ENCODE data around the gene GDPD2.

The GDPD2 gene

DNA sequence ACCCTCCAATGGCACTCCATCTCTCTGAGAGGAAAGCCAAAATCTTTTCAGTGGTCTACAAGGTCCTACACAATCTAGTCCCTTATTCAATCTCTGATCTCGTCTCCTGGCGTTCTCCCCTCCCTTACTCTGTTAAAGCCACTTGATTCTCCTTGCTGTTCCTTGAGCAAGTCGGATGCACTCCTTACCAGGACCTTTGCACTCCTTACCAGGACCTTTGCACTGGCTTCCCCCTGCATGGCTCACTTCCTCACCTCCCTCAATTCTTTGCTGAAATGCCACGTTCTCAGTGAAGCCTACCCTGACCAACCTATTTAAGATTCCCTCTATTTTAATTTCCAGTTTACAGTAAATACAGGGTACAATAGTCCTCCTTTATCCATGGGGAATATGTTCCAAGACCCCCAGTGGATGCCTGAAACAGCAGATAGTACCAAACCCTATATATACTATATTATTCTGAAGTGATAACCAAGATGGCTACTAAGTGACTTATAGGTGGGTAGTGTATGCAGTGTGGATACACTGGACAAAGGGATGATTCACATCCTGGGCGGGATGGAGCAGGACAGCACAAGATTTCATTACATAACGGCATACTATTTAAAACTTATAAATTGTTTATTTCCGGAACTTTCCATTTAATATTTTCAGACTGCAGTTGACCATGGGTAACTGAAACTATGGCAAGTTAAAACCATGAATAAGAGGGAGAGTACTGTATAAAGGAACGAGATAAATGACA lies 15.0 kb downstream of the GDPD2 start:
- DNase-seq: no peak

DNA sequence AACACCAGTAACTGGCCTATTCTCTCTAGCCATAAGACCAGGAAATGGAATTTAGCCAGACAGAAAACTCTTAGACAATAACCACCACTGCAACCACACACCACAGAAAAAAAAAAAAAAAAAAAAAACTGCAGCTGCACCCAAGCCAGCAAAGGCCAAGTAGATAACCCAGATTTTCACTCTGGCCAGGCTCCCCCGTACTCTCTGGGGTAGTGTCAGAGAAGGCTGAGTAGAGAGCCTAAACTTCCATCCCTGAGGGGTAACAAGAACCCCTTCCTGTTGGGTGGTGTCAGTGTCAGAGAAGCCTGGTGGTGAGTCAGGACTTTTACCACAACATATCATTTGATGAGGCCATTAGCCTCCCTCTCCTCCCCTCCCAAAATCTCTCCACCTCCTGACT lies 15.9 kb downstream of the GDPD2 start:
- no peak for DNase-seq

DNA sequence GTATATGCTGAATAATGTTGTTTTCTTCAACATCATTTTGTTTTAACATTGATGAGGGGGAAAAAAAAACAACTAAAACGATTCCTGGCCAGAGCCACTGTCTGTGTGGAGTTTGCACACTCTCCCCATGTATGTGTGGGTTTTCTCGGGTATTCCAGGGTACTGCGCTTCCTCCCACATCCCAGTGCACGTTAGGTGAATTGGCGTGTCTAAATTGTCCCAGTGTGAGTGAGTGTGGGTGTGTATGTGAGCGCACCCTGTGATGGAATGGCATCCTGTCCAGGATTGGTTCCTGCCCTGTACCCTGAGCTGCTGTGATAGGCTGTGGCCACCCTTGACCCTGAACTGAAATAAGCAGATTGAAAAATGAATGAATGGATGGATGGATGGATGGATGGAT lies 19.1 kb downstream of the GDPD2 start:
- DNase-seq: no peak

DNA sequence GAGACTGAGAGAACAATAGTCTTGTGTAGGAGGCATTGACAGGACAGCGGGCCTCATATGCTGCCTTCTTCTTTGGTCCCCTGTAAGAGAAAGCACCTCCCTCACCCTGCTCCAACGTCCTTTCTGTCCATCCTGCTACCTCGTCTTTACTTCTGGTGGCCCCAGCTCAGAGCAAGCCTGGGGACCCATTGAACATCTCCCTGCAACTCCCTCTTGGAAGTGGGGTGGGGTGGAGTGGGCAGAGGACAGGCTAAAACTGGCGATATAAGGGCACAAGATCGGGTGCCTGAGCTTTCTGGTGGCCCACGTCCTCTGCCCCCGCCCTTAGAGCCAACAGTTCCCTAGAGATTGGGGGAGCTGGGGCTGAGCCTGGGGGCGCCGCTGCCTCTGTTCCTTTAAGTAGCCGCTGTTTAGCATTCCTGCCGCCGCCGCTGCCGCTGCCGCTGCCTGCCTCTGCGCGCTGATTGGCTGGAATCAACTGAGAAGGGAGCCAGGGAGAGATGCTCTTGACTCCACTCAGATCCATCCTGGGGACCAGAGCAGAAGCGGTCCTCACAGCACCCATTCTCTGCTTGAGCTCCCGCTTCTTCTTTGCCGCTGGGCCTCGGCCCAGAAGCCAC lies 21.3 kb downstream of the GDPD2 start, which contains the start of gene DLG3:
Gene DLG3, plus strand, starts transcription at position 510 of the 620 bp plus-strand sequence. CDS start 367 bp downstream, outside the sequence.
- DNase-seq: no peak

DNA sequence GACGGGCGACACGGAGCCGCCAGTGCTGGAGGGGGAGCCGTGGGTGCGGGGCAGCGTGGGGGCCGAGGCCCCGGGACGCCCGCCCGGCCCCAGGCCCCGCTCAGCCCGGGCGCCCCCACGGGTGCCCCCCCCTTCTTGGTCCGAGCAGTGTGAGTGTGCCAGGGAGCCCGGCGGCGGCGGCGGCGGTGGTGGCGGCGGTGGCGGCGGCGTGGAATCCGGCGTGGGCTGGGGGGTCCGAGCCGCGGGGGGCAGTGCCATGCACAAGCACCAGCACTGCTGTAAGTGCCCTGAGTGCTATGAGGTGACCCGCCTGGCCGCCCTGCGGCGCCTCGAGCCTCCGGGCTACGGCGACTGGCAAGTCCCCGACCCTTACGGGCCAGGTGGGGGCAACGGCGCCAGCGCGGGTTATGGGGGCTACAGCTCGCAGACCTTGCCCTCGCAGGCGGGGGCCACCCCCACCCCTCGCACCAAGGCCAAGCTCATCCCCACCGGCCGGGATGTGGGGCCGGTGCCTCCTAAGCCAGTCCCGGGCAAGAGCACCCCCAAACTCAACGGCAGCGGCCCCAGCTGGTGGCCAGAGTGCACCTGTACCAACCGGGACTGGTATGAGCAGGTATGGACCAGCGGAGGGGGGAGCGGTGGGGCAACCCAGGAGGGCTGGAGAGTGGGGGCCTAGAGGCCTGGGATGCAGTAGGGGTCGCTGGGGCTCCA lies 22.0 kb downstream of the GDPD2 start:
- DNase-seq: no peak

DNA sequence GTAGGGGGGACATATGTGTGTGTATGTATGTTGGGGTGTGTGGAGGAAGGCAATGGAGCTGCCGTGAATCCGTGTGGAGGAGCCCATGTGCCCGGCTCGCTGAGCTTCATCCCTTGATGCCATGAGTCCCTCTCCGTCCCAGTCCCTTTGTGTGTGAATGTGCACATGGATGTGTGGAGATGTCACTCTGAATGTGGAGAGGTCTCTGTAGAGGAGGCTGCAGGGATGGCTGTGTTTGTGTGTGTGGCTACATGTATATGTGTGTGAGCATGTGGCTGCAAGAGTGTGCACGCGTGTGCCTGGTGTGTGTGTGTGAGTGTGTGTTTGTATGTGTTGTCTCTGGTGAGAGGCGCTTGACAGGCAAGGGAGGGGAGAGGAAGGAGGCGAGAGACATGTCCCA lies 22.8 kb downstream of the GDPD2 start:
- no peak for DNase-seq

DNA sequence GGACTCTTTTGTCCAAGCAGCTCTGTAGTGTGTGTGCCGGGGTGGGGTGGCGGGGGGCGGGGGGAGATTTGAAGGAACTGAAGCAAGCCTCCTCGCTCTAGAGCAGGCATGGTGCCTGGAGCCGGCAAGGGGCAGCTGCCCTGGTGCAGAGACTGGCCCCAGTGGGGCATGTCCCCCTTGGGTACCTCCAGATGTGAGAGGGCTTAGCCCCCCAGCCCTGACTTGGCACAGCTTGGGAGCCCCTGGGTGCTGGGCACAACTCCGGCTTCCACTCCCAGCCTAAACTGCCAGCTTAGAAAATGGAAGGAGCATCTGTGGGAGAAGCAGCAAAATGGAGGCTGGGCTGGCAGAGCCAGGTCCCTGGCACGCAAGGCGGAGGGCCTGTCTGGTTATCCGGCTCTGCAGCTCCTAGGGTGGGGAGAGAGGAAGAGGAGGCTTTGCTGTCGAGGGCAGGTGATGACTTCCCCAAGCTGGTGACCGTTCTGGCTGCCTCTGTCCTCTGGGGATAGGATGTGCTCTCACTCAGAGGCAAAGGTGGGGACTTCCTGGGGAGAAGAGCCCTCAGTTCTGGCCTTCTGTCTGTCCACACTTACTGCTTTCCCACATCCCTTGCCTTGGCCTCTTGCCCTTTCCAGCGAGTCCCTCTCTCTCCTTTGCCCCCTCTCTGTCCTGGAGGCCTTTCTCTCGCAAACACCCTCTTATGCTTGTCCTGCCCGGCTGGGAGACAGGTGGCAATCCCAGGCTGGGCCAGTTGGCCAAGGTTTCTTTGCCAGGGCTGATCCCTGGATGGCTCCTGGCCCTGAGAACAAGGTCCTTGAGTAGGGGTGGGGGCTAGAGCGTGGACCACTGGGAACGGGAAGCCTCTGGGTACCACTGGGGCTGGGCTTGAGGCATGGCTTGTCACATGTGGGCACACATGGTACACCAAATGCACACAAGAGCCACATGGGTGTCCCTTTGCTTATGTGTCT lies 23.6 kb downstream of the GDPD2 start:
- no peak for DNase-seq

DNA sequence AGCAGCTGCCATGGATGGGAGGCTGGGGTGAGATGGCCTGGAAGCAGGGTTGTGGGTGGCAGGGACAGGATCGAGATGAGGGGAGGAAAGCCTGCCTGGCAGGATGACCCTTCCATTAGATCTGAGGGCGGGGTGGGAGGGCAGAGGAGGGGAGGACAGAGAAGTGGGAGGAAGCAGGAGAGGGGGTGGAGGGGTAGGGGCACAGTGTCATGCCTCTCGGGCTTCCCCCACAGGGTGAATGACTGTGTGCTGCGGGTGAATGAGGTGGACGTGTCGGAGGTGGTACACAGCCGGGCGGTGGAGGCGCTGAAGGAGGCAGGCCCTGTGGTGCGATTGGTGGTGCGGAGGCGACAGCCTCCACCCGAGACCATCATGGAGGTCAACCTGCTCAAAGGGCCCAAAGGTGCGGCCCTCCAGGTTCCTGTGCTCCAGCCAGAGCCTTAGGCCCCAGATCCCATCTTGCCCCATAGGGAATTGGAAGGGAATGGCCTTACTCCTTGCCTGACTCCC lies 26.4 kb downstream of the GDPD2 start:
- no peak for DNase-seq

DNA sequence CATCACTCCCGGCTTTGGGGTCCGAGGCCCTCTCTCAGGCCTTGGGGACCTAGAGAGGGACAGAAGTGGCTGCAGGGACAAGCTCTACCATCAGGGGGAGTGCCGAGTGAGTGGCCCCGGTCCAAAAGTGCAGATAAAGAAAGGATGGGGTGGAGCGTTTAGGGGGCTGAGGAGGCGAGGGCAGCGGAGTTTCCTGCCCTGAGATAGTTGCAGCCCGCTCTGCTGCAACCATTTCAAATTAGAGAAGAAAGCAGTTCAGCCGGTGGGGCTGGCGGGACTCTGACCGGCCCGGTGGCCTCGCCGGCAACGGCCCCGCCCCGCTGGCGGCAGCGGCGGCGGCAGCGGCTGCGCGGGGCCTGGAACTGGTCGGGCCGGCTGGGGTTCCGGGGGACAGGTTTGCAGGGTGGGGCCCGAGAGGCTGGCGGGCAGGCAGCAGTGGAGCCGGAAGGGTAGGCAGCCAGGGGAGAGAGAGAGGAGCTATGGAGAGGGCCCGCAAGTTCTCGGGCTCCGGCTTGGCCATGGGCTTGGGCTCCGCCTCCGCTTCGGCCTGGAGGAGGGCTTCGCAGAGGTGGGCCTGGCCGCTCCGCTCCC lies 29.1 kb downstream of the GDPD2 start:
- peak; percentile 21 for DNase-seq

DNA sequence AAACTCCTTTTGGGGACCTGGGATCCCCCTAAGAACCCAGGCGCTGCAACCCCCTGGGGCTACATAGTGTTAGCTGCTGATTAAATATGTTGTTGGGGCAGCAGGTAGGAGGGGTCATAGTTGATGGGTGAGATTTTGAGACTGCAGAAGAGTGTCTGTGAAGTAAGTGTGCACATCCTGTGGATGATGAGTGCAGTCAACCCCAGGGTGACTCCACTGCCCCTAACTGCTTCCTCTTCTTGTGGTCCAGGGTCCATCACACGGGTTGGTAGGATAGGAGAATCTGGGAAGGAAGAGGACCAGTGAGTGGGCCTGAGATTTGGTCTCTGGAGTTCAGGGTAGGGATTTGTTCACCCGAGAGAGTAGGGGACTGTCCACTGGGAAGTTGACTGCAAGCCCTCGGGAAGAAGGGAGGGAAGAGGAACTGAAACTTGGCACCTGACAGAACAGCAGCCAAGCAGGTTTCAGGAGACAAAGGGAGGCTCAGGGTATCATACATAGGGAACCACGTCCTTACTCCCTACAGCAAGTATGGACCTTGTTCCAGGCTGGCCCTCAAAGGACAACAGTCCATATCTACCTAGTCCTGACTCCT lies 30.0 kb downstream of the GDPD2 start:
- DNase-seq: no peak

DNA sequence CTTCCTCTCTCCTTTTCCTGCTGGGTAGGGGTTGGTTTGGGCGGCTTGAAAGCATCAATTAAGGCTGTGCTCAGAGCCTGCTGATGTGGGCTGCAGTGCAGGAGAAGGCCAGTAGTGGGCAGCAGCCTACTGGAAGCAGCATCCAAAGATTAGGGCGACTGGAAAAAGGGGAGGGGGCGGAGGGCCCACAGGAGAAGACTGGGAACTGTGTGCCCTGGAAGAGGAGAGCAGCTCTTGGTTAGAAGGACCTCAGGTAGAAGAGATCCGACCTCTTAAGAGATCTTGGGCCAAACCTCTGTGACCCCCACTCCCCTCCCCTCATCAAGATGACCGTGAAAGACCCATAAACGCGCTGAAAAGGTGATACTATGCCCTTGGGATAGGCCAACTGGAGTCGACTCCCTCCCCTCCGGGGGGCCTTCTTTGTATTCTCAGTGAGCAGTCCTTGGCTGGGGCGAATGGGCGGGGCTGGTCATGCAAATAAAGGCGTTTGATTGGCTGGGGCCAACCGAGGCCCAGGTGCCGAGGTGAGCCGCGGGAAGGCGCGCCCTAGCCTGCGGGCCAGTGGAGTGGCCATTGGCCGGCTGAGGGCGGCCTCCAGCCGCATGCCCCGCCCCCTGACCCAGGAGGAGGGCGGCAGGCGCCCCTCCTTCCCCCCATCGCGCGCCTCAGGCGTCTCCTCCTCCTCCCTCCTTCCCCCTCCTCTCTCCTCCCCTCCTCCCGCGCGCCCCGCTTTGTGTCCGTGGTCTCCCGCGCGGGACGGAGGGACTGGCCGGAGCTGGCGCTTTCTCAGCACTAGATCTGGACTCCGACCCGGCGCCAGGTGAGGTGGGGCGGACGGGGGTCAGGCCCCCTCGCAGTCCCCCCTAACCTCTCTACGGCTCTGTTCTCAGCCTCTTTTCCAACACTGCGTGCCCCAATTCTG lies 31.6 kb downstream of the GDPD2 start:
- DNase-seq: peak; percentile 32

DNA sequence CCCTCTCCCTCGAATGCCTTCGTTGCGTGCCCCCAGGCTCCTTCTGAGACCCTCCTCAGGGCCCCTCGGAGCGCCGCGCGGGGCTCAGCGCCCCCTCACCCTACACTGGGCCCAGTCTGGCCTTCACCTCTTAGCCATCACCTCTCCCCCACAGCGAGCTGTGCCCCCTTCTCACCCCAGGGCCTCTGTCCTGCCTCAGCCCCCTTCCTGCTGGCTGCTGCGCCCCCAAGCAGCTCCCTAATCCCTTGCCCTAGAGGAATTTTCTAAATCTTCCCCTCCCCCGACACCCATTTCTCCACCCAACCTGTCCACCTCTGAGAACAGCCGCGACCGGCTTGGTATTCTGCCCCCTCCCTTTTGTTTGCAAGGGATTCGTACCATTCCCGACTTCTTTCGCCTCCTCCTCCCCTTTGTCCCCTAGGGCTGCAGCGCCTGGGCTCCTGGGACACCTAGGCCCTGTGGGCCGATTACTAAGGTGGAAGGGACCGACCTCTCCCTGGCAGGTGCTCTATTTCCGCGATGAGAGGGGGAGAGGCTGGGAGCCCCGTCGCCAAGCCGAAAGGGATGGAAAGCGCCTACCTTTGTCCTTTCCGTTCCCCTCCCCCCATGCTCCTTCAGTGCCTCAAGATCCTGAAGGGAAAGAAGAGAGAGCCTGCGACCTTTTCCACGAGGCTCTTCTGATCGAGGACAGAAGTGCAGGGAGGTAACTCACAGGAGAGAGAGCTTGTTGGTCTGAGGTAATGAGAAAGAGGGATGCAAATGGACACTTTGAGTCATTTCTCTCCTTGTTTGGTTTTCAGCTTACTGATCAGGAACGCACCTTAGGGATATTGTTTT lies 32.5 kb downstream of the GDPD2 start:
- no peak for DNase-seq

DNA sequence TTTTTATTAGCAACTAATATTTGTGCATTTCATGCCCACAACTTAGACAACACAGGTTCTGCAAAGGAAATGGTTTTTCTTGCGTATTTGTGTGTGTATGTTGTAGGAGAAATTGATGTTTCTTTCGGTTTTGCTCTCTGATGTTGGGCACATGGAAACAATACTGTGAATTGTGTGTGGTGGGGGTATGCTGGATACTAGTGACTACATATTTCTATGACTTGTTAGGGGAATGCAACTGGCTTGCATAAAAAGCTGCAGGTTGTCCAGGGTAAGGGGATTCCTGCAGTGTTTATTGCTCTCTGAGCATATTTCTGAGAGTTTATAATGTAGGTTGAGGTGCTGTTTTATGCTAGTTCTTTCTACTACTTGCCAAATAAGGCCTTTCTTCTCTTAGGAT lies 33.1 kb downstream of the GDPD2 start:
- DNase-seq: no peak

DNA sequence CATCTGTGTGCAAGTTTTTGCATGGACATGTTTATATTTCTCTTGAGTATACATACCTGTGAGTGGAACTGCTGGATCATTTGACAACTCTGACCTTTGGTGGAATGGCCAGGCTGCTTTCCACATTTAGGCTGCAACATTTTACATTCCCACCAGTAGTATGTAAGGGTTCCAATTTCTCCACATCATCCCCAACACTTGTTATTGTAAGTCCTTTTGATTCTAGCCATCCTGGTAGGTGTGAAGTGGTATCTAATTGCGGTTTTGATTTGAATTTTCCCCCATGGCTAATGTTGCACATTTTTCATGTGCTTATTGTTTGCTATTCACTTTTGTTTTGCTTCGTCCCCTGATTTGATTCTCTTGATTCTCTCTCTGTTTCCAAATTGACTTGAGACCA lies 37.9 kb downstream of the GDPD2 start:
- DNase-seq: no peak

DNA sequence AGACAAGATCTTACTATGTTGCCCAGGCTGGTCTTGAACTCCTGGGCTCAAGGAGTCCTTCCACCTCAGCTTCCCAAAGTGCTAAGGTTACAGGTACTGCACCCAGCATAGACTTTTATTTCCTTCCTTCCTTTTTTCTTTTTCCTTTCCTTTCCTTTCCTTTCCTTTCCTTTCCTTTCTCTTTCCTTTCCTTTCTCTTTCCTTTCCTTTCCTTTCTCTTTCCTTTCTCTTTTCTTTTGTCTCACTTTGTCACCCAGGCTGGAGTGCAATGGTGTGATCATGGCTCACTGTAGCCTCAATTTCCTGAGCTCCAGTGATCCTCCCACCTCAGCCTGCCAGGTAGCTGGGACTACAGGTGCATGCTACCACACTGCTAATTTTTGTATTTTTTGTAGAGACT lies 40.9 kb downstream of the GDPD2 start:
- DNase-seq: no peak

DNA sequence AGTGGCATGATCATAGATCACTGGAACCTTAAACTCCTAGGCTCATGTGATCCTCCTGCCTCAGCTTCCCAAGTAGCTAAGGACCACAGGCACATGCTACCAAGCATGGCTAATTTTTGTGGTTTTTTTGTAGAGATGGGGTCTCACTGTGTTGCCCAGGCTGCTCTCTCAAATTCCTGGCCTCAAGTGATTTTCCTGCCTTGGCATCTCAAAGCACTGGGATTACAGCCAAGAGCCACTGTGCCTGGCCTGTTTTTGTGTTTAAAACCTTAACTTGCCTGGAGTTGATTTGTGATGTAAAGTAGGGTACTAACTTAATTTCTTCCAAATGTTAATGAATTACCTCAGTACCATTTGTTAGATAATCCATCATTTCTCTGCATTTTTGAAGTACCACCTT lies 43.9 kb downstream of the GDPD2 start:
- DNase-seq: no peak

DNA sequence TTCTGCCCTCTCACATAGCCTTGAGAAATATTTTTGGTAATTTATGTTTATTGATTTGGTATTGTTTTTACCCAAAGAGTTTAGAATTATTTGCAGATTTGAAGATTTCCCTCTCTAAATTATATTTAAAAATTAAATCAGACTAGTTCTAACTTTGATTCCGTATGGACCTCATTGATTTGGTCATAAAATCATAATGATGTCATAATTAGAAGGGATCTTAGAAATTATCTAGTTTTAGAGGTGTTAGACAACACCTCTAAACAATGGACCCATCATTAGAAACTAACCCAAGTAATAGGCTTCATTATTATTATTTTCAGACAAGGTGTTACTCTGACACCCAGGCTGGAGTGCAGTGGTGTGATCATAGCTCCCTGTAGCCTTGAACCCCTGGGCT lies 45.6 kb downstream of the GDPD2 start:
- no peak for DNase-seq

DNA sequence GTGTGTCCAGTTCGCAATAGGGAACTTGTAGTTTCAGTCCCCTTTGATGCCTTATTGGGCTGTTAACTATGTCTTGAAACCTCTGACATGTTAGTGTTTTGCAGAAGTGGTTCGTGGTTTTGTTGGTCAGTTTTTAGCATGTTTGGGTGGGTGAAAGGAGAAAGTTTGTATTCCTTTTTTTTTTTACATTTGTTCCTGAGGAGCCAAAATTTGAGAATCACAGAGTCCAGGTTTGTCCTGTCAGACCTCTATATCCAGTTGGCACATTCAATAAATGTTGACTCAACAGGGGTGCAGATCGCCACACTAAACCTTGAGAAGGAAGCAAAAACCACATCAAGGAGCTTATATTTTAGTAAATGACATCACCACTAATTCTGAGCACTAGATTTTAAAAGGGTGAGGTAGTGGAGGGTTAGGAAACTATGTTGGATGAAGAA lies 47.8 kb downstream of the GDPD2 start:
- peak; percentile 56 for DNase-seq

DNA sequence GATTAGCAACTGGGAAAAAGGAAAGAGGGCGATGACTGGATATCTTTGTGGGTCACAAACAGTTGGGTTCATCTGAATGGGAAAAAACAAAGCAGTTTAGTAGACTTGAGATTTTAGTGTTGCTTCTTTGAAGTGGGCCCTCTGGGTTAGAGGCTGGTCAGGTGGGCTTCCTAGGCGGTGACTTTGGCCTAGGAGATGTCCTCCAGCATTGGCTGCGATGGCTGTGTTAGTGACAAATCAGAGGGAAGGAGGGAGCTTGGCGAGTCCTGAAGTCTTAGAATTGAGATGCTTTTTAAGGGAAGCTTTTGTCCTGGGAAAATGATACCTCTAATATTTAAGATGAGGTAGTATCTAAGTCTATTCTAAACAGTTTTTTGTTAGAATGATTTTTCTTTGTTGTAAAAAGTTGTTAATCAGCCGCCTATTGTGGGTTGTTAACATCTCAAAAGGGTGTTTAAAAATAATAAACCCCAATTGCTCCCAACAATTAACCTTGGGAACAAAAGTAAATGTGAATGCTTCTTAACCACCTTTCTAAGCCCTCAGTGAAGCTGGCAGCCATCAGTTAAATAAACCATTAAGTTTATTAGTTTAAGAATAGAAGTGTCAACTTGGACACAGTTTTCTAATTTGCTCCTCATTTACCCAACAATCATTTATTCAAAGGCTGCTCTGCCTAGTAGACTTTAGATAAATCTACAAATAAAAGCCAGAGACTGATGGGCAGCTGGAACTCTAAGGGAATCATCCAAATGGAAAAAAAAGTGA lies 53.2 kb downstream of the GDPD2 start:
- DNase-seq: no peak
